GM13976 (cell line): ENCODE results near the gene PRUNE2.

ENCODE experiments used
- DNase-seq: peaks from one replicate; pipeline ENCODE4 v3.0.0; 2012; ENCODE audit warnings: low spot score
- CTCF ChIP-seq: IDR thresholded peaks from 2 replicates; pipeline ENCODE4 v1.5.1; 2012; ENCODE audit warnings: borderline replicate concordance, mild to moderate bottlenecking; ENCODE audit not compliant: insufficient read depth; ENCODE audit errors: extremely low read depth, missing control alignments, control extremely low read depth
- in situ Hi-C: fragments of 300-500 bp; cut with MboI; formaldehyde crosslinking; loops from one replicate; pipeline ENCODE4 v1.12.0; 2022; ENCODE audit warnings: low sequenced_read_pairs, mixed read lengths, inconsistent platforms; ENCODE audit not compliant: unreplicated experiment

Gene PRUNE2

GRCh38 chr9:76586390-76587314, 319.3 kb downstream of the PRUNE2 start:
- in situ Hi-C loops, result no loop called here
- DNase-seq, result no peak
- no peak for TF ChIP-seq CTCF

- no peak for DNase-seq
- TF ChIP-seq CTCF, result no peak
- in situ Hi-C loops, result no loop called here
Observed at GRCh38 chr9:76585487-76586389, 320.2 kb downstream of the PRUNE2 start.

- in situ Hi-C loops, result no loop called here
- no peak for TF ChIP-seq CTCF
- DNase-seq, result no peak
Observed at GRCh38 chr9:76583256-76583655, 322.7 kb downstream of the PRUNE2 start.

GRCh38 chr9:76581731-76582130, 324.2 kb downstream of the PRUNE2 start:
- TF ChIP-seq CTCF, result no peak
- no peak for DNase-seq
- in situ Hi-C loops, result no loop called here

- no peak for DNase-seq
- no peak for TF ChIP-seq CTCF
- in situ Hi-C loops, result no loop called here
Observed at GRCh38 chr9:76580820-76581219, 325.1 kb downstream of the PRUNE2 start.

- no peak for DNase-seq
- in situ Hi-C loops, result no loop called here
- TF ChIP-seq CTCF, result no peak
Observed at GRCh38 chr9:76580188-76580587, 325.7 kb downstream of the PRUNE2 start.
